ENCODE results near the gene TRAP1.

GRCh38 chr16:3681206-3681605, 36.1 kb downstream of the TRAP1 start:
- TF ChIP-seq, protein P1, sequence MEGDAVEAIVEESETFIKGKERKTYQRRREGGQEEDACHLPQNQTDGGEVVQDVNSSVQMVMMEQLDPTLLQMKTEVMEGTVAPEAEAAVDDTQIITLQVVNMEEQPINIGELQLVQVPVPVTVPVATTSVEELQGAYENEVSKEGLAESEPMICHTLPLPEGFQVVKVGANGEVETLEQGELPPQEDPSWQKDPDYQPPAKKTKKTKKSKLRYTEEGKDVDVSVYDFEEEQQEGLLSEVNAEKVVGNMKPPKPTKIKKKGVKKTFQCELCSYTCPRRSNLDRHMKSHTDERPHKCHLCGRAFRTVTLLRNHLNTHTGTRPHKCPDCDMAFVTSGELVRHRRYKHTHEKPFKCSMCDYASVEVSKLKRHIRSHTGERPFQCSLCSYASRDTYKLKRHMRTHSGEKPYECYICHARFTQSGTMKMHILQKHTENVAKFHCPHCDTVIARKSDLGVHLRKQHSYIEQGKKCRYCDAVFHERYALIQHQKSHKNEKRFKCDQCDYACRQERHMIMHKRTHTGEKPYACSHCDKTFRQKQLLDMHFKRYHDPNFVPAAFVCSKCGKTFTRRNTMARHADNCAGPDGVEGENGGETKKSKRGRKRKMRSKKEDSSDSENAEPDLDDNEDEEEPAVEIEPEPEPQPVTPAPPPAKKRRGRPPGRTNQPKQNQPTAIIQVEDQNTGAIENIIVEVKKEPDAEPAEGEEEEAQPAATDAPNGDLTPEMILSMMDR (IDR thresholded peaks at IDR 0.05) = peak in 1 of 7 experiments; percentile 10
- TF ChIP-seq POLR2A (IDR thresholded peaks at IDR 0.05) = no peak

Measured in body of pancreas (tissue), 4 donors.